HepG2 (cell line): Measurements from ENCODE around the gene DDAH1.

ENCODE experiments used
- ARNT ChIP-seq: fragments of 450-650 bp; IDR thresholded peaks from 2 replicates; pipeline ENCODE4 v1.6.1; 2017
- ETV5 ChIP-seq: IDR thresholded peaks from 2 replicates; pipeline ENCODE4 v1.6.1; 2018; ENCODE audit warnings: missing biosample characterization, missing genetic modification reagents, inconsistent platforms, borderline replicate concordance
- POLR2A ChIP-seq, 2 experiments: IDR thresholded peaks; 2 replicates each; pipeline ENCODE4 v1.6.1; 2011; ENCODE audit warnings: low read depth in 2 of 2, low read length in 2 of 2, mild to moderate bottlenecking in 1 of 2, moderate library complexity in 1 of 2; ENCODE audit not compliant: insufficient read depth in 1 of 2
- POLR2AphosphoS5 ChIP-seq: IDR thresholded peaks from 2 replicates; pipeline ENCODE4 v1.6.1; 2012; ENCODE audit warnings: low read depth, low read length
- RAD21 ChIP-seq: fragments of 450-650 bp; formaldehyde crosslinking; IDR thresholded peaks from 2 replicates; pipeline ENCODE4 v1.5.0; 2020; ENCODE audit warnings: mild to moderate bottlenecking
- ZNF207 ChIP-seq: fragments of 450-650 bp; IDR thresholded peaks from 2 replicates; pipeline ENCODE4 v1.6.1; 2016; ENCODE audit warnings: antibody characterized with exemption, borderline replicate concordance
- TF ChIP-seq, protein P1 (sequence below): sonication (generic); formaldehyde crosslinking; IDR thresholded peaks from 2 replicates; pipeline ENCODE4 v1.4.0; 2020; ENCODE audit warnings: low read depth, mild to moderate bottlenecking, missing genetic modification reagents
- TF ChIP-seq, protein P2 (sequence below): sonication (generic); formaldehyde crosslinking; IDR thresholded peaks from 2 replicates; pipeline ENCODE4 v1.4.0; 2020; ENCODE audit warnings: missing genetic modification reagents

DNA sequence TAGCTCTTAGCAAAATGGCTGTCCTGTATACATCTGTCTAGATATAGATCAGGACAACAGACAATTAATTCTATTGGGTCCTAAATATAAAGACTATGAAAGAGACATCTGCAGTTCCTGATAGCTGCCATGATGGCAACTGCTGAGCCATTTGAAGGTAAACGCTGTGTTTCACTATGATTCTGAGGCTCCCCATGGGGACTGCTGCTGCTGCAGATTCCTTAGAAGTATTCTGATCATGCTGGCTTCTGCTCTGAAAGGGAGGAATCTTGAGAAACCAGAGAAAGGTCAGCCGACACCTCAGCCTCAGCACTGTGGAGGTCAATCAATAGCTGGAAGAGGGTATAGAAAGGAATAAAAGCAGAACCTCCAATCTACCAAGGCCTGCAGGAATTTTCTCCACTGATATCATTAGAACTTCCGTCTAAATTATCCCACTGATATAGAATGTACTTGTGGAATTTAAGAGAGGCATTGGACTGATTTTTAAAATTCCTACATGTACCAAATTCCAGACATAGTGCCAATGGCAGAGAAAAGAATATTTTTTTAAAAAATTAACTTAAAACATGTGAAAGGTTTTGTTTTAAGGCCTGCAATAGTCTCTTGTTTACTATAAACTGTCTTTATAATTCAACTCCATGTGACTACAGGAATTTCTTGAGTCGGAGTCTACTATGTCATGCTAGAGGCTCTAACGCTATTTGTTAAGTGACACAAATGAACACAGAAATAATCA is 53.2 kb downstream of the DDAH1 start:
- no peak for TF ChIP-seq POLR2AphosphoS5
- TF ChIP-seq ARNT, result no peak
- TF ChIP-seq ETV5, result no peak
- TF ChIP-seq, protein P1, sequence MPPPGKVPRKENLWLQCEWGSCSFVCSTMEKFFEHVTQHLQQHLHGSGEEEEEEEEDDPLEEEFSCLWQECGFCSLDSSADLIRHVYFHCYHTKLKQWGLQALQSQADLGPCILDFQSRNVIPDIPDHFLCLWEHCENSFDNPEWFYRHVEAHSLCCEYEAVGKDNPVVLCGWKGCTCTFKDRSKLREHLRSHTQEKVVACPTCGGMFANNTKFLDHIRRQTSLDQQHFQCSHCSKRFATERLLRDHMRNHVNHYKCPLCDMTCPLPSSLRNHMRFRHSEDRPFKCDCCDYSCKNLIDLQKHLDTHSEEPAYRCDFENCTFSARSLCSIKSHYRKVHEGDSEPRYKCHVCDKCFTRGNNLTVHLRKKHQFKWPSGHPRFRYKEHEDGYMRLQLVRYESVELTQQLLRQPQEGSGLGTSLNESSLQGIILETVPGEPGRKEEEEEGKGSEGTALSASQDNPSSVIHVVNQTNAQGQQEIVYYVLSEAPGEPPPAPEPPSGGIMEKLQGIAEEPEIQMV (CRISPR knock-in tag), result no peak
- TF ChIP-seq POLR2A (IDR thresholded peaks at IDR 0.05; ENCODE audit: insufficient read depth in 1 of 2, low read depth in 2 of 2, low read length in 2 of 2), result no peak
- no peak for TF ChIP-seq ZNF207
- no peak for TF ChIP-seq RAD21 (CRISPR knock-in tag)
- TF ChIP-seq, protein P2, sequence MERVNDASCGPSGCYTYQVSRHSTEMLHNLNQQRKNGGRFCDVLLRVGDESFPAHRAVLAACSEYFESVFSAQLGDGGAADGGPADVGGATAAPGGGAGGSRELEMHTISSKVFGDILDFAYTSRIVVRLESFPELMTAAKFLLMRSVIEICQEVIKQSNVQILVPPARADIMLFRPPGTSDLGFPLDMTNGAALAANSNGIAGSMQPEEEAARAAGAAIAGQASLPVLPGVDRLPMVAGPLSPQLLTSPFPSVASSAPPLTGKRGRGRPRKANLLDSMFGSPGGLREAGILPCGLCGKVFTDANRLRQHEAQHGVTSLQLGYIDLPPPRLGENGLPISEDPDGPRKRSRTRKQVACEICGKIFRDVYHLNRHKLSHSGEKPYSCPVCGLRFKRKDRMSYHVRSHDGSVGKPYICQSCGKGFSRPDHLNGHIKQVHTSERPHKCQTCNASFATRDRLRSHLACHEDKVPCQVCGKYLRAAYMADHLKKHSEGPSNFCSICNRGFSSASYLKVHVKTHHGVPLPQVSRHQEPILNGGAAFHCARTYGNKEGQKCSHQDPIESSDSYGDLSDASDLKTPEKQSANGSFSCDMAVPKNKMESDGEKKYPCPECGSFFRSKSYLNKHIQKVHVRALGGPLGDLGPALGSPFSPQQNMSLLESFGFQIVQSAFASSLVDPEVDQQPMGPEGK, result no peak
